GM12878 (cell line): ENCODE measurements around the gene BBS9. TPM values are rescaled to one million over a fixed set of nuclear protein-coding genes. Genes with fewer than 3 reads are reported as not detected.

Source experiments
- ATAC-seq: fragments of 200-7000 bp; cut with Tn5 transposase; 3 replicates; pipeline ENCODE4 v1.9.1; 2020; ENCODE audit warnings: mild to moderate bottlenecking, moderate library complexity
- BruUV-seq: library from RNA; stranded (reverse); fragments of 400-500 nt; replicated peaks from 2 replicates; lab custom pipeline; 2021; lab: Mats Ljungman, UMichigan
- CTCF ChIA-PET: fragments of 300-600 bp; sonication (Branson Sonifier 250); formaldehyde crosslinking; extraction: SDS; loops from one replicate; lab custom pipeline; 2021; ENCODE audit warnings: inconsistent platforms; lab: Yijun Ruan, JAX
- POLR2A ChIA-PET: fragments of 350-600 bp; formaldehyde crosslinking; extraction: SDS; loops from one replicate; lab custom pipeline; 2021; ENCODE audit warnings: inconsistent platforms; lab: Charles Lee
- RAD21 ChIA-PET: fragments of 300-600 bp; sonication (Branson Sonifier 250); formaldehyde crosslinking; loops from one replicate; lab custom pipeline; 2023; ENCODE audit warnings: antibody characterized with exemption; ENCODE audit not compliant: unreplicated experiment; lab: Charles Lee
- SMC1A ChIA-PET: fragments of 300-600 bp; sonication (Branson Sonifier 250); formaldehyde crosslinking; loops from one replicate; lab custom pipeline; 2023; ENCODE audit not compliant: unreplicated experiment, uncharacterized antibody; lab: Charles Lee
- DNase-seq: peaks from one replicate; pipeline ENCODE4 v3.0.0-alpha.2; 2011; ENCODE audit warnings: low read depth, low spot score
- FAIRE-seq: peaks from 3 replicates; lab custom pipeline; 2011; peaks lifted over from hg19 to GRCh38; lab: Jason Lieb, UNC
- H2AFZ ChIP-seq: 2 replicates; pipeline ENCODE4 v1.6.0; 2011; ENCODE audit warnings: low read depth, low read length, control low read depth; ENCODE audit not compliant: control insufficient read depth
- H3K27ac ChIP-seq: 2 replicates; pipeline ENCODE4 v1.5.1; 2011; ENCODE audit warnings: control low read depth; ENCODE audit not compliant: control insufficient read depth, insufficient read depth
- H3K27me3 ChIP-seq, 2 experiments: replicated peaks in 1 of 2; 2 replicates each; pipeline versions ENCODE4 v1.6.0 to v1.6.1; 2011; ENCODE audit warnings: low read length in 1 of 2; ENCODE audit not compliant: control insufficient read depth in 2 of 2, insufficient read depth in 2 of 2
- H3K36me3 ChIP-seq, 2 experiments: 2 replicates each; pipeline ENCODE4 v1.5.1; 2011; ENCODE audit warnings: low read length in 1 of 2; ENCODE audit not compliant: control insufficient read depth in 2 of 2, insufficient read depth in 2 of 2
- H3K4me1 ChIP-seq: 2 replicates; pipeline ENCODE4 v1.6.1; 2011; ENCODE audit warnings: mild to moderate bottlenecking, low read length, moderate library complexity, mixed read lengths; ENCODE audit not compliant: control insufficient read depth, insufficient read depth
- H3K4me2 ChIP-seq: 2 replicates; pipeline ENCODE4 v1.6.0; 2011; ENCODE audit warnings: control low read depth; ENCODE audit not compliant: control insufficient read depth, insufficient read depth
- H3K4me3 ChIP-seq: fragments of 200-600 bp; sonication (generic); 2 replicates; pipeline ENCODE4 v1.5.1; 2016
- H3K79me2 ChIP-seq: 2 replicates; pipeline ENCODE4 v1.6.0; 2011; ENCODE audit warnings: low read length; ENCODE audit not compliant: control insufficient read depth, insufficient read depth
- H3K9ac ChIP-seq: 2 replicates; pipeline ENCODE4 v1.8.0; 2011; ENCODE audit warnings: low read length, control low read depth, mixed read lengths; ENCODE audit not compliant: control insufficient read depth, insufficient read depth
- H3K9me3 ChIP-seq: replicated peaks from 3 replicates; pipeline ENCODE4 v1.5.1; 2011; ENCODE audit warnings: mild to moderate bottlenecking, low read length; ENCODE audit not compliant: control insufficient read depth, insufficient read depth
- H4K20me1 ChIP-seq: 2 replicates; pipeline ENCODE4 v1.6.0; 2011; ENCODE audit not compliant: control insufficient read depth, insufficient read depth
- BACH1 ChIP-seq: fragments of 450-650 bp; IDR thresholded peaks from 2 replicates; pipeline ENCODE4 v1.6.1; 2017; ENCODE audit warnings: mild to moderate bottlenecking, borderline replicate concordance
- BCL11A ChIP-seq: IDR thresholded peaks from 2 replicates; pipeline ENCODE4 v1.6.1; 2011; ENCODE audit warnings: low read depth, low read length
- BRCA1 ChIP-seq: IDR thresholded peaks from 2 replicates; pipeline ENCODE4 v1.6.1; 2011; ENCODE audit warnings: low read depth, low read length, improper control_type of control experiment
- CHD1 ChIP-seq: IDR thresholded peaks from 2 replicates; pipeline ENCODE4 v1.6.1; 2012; ENCODE audit warnings: low read depth, low read length, improper control_type of control experiment
- DPF2 ChIP-seq: fragments of 450-650 bp; IDR thresholded peaks from 2 replicates; pipeline ENCODE4 v1.6.1; 2017; ENCODE audit warnings: mild to moderate bottlenecking
- FOS ChIP-seq: IDR thresholded peaks from 3 replicates; pipeline ENCODE4 v1.6.1; 2011; ENCODE audit warnings: borderline replicate concordance; ENCODE audit not compliant: insufficient read length; ENCODE audit errors: extremely low read depth
- GABPA ChIP-seq: IDR thresholded peaks from 2 replicates; pipeline ENCODE4 v1.6.1; 2014; ENCODE audit warnings: antibody characterized with exemption, low read depth, mild to moderate bottlenecking, inconsistent platforms
- KLF5 ChIP-seq: fragments of 450-650 bp; IDR thresholded peaks from 2 replicates; pipeline ENCODE4 v1.6.1; 2014; ENCODE audit warnings: mild to moderate bottlenecking; ENCODE audit not compliant: partially characterized antibody
- NFXL1 ChIP-seq: fragments of 450-650 bp; IDR thresholded peaks from 2 replicates; pipeline ENCODE4 v1.6.1; 2017; ENCODE audit warnings: antibody characterized with exemption, mild to moderate bottlenecking, borderline replicate concordance
- NR2C2 ChIP-seq: IDR thresholded peaks from 2 replicates; pipeline ENCODE4 v1.6.1; 2011; ENCODE audit warnings: borderline replicate concordance, low read depth; ENCODE audit not compliant: control insufficient read depth, insufficient read length
- RCOR1 ChIP-seq: conservative IDR thresholded peaks from 2 replicates; pipeline ENCODE4 v1.6.1; 2012; ENCODE audit warnings: low read depth, low read length, improper control_type of control experiment
- RUNX3 ChIP-seq: IDR thresholded peaks from 2 replicates; pipeline ENCODE4 v1.6.1; 2012; ENCODE audit warnings: low read length, inconsistent platforms
- SIN3A ChIP-seq: IDR thresholded peaks from 2 replicates; pipeline ENCODE4 v1.6.1; 2012; ENCODE audit warnings: low read depth, low read length, improper control_type of control experiment
- SMAD5 ChIP-seq: IDR thresholded peaks from 2 replicates; pipeline ENCODE4 v1.6.1; 2016; ENCODE audit warnings: antibody characterized with exemption, low read depth
- SREBF1 ChIP-seq: IDR thresholded peaks from 2 replicates; pipeline ENCODE4 v1.6.1; 2012; ENCODE audit warnings: mild to moderate bottlenecking, low read length
- ZNF217 ChIP-seq: fragments of 450-650 bp; IDR thresholded peaks from 2 replicates; pipeline ENCODE4 v1.6.1; 2017; ENCODE audit warnings: antibody characterized with exemption, mild to moderate bottlenecking
- in situ Hi-C: fragments of 300-500 bp; cut with MboI; formaldehyde crosslinking; loops from 9 replicates; pipeline ENCODE4 v1.14.3; 2018; ENCODE audit warnings: mixed read lengths
- intact Hi-C: fragments of 100-400 bp; cut with micrococcal nuclease; formaldehyde crosslinking; loops from one replicate; pipeline ENCODE4 v1.14.2; 2022; ENCODE audit not compliant: unreplicated experiment
- polyA plus RNA-seq, 11 experiments: library from polyadenylated mRNA; depleted of rRNA in 4 of 11; unstranded in 6 of 11; stranded (reverse) in 5 of 11; fragments of >200 nt; fragmentation: Nextera tagmentation in 4 of 11; fragmentation: Illumina TruSeq in 1 of 11; extraction: Ambion mirVana in 4 of 11; extraction: Trizol in 1 of 11; gene quantifications; 1 replicate in 1 of 11; 2 replicates in 10 of 11; pipeline versions ENCODE4 v1.2.1 to v1.2.3, GENCODE V29; 2011 to 2016; ENCODE audit warnings: inconsistent platforms in 2 of 11, missing spikeins in 2 of 11, low read depth in 1 of 11
- total RNA-seq, 4 experiments: library from RNA; depleted of rRNA in 3 of 4; stranded (reverse); fragments of >200 nt in 3 of 4; fragmentation: Illumina TruSeq in 1 of 4; extraction: Trizol in 1 of 4; gene quantifications; 2 replicates each; pipeline versions ENCODE4 v1.2.1 to v1.2.3, GENCODE V29; 2013 to 2021
- TF ChIP-seq, protein P1 (sequence below): IDR thresholded peaks from 2 replicates; pipeline ENCODE4 v1.6.1; 2012; ENCODE audit warnings: low read depth, low read length, improper control_type of control experiment
- TF ChIP-seq, protein P2 (sequence below): fragments of 450-650 bp; IDR thresholded peaks from 2 replicates; pipeline ENCODE4 v1.6.1; 2017; ENCODE audit warnings: low read depth, mild to moderate bottlenecking, moderate library complexity
- TF ChIP-seq, protein P3 (sequence below): fragments of 450-650 bp; IDR thresholded peaks from 2 replicates; pipeline ENCODE4 v1.6.1; 2014; ENCODE audit warnings: mild to moderate bottlenecking

BBS9 gene
- total and polyA plus RNA-seq, 10 of the 15 experiments (the other 5 are each of a cell fraction or from before 2014, with no cell fraction given): 1.2 to 5.6 (median 2.3) TPM

DNA sequence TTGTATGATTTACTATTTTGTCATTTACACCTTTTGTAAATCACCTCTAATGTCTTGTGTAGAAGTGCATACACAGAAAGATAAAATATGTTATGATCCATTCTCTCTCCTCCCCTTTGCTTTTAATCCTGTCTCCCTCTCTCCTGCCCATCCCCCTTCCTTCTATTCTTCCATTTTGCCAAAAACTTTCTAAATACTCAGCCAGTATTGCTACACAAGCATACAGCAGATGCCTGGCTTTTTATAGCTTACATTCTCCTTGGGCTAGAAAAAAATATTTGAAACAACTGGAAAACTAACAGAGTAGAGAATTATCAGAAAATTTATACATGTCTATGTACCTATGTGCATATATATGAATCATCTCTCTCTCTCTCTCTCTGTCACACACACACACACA, 467.3 kb downstream of the BBS9 start:
- H3K27ac ChIP-seq: no peak overlapping the region
- H3K4me2 ChIP-seq: no peak overlapping the region
- ATAC-seq (no peak), DNase-seq (no peak), FAIRE-seq (no peak)
- H3K36me3 ChIP-seq: no peaks in the 10 kb centered on the region
- in situ Hi-C loops: no loop called here
- H3K79me2 ChIP-seq: no peaks in the 10 kb centered on the region
- BruUV-seq: no TSS peak
- no peaks in the 10 kb centered on the region for H3K27me3 ChIP-seq
- no peaks in the 10 kb centered on the region for H3K9me3 ChIP-seq
- intact Hi-C loops: no loop called here
- no peaks in the 10 kb centered on the region for H3K4me1 ChIP-seq
- H3K9ac ChIP-seq: no peak overlapping the region
- H2AFZ ChIP-seq: no peak overlapping the region
- H4K20me1 ChIP-seq: no peaks in the 10 kb centered on the region
- POLR2A ChIA-PET: no interaction called here
- SMC1A ChIA-PET: no interaction called here
- CTCF ChIA-PET: no interaction called here
- TF ChIP-seq, protein P1, sequence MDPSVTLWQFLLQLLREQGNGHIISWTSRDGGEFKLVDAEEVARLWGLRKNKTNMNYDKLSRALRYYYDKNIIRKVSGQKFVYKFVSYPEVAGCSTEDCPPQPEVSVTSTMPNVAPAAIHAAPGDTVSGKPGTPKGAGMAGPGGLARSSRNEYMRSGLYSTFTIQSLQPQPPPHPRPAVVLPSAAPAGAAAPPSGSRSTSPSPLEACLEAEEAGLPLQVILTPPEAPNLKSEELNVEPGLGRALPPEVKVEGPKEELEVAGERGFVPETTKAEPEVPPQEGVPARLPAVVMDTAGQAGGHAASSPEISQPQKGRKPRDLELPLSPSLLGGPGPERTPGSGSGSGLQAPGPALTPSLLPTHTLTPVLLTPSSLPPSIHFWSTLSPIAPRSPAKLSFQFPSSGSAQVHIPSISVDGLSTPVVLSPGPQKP: no peak
- TF ChIP-seq BACH1: no peak
- no peak for TF ChIP-seq BRCA1
- TF ChIP-seq, protein P2, sequence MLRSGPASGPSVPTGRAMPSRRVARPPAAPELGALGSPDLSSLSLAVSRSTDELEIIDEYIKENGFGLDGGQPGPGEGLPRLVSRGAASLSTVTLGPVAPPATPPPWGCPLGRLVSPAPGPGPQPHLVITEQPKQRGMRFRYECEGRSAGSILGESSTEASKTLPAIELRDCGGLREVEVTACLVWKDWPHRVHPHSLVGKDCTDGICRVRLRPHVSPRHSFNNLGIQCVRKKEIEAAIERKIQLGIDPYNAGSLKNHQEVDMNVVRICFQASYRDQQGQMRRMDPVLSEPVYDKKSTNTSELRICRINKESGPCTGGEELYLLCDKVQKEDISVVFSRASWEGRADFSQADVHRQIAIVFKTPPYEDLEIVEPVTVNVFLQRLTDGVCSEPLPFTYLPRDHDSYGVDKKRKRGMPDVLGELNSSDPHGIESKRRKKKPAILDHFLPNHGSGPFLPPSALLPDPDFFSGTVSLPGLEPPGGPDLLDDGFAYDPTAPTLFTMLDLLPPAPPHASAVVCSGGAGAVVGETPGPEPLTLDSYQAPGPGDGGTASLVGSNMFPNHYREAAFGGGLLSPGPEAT: no peak
- no peak for TF ChIP-seq RCOR1
- TF ChIP-seq SIN3A: no peak
- TF ChIP-seq BCL11A: no peak
- TF ChIP-seq SMAD5: no peak
- no peak for TF ChIP-seq NR2C2
- no peak for TF ChIP-seq KLF5
- TF ChIP-seq, protein P3, sequence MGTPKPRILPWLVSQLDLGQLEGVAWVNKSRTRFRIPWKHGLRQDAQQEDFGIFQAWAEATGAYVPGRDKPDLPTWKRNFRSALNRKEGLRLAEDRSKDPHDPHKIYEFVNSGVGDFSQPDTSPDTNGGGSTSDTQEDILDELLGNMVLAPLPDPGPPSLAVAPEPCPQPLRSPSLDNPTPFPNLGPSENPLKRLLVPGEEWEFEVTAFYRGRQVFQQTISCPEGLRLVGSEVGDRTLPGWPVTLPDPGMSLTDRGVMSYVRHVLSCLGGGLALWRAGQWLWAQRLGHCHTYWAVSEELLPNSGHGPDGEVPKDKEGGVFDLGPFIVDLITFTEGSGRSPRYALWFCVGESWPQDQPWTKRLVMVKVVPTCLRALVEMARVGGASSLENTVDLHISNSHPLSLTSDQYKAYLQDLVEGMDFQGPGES: no peak
- no peak for TF ChIP-seq FOS
- TF ChIP-seq ZNF217: no peak
- TF ChIP-seq NFXL1: no peak
- TF ChIP-seq GABPA: no peak
- TF ChIP-seq RUNX3: no peak
- no peak for TF ChIP-seq DPF2
- TF ChIP-seq CHD1: no peak
- TF ChIP-seq SREBF1: no peak
- H3K4me3 ChIP-seq: no peak overlapping the region
- RAD21 ChIA-PET: no interaction called here
